HEK293T (cell line): ENCODE data around the gene CDH4.

Experiments used
- CTCF ChIA-PET: fragments of 350-600 bp; formaldehyde crosslinking; extraction: SDS; loops from one replicate; lab custom pipeline; 2021; ENCODE audit warnings: antibody characterized with exemption, inconsistent platforms; lab: Yijun Ruan, JAX
- POLR2A ChIA-PET: fragments of 350-600 bp; formaldehyde crosslinking; extraction: SDS; loops from one replicate; lab custom pipeline; 2020; ENCODE audit warnings: antibody characterized with exemption, inconsistent platforms; lab: Yijun Ruan, JAX
- DNase-seq: peaks from one replicate; pipeline ENCODE4 v3.0.0; 2012; ENCODE audit warnings: mixed read lengths; ENCODE audit errors: extremely low spot score
- ARNT ChIP-seq: fragments of 450-650 bp; IDR thresholded peaks from 2 replicates; pipeline ENCODE4 v1.6.1; 2017; ENCODE audit warnings: mild to moderate bottlenecking
- BHLHE40 ChIP-seq: fragments of 450-650 bp; IDR thresholded peaks from 2 replicates; pipeline ENCODE4 v1.6.1; 2016; ENCODE audit warnings: mild to moderate bottlenecking, moderate library complexity, borderline replicate concordance
- CTBP1 ChIP-seq: fragments of 450-650 bp; IDR thresholded peaks from 2 replicates; pipeline ENCODE4 v1.6.1; 2016; ENCODE audit warnings: borderline replicate concordance
- ELF4 ChIP-seq: fragments of 450-650 bp; IDR thresholded peaks from 2 replicates; pipeline ENCODE4 v1.6.1; 2017; ENCODE audit warnings: antibody characterized with exemption
- FOXA1 ChIP-seq: fragments of 450-650 bp; IDR thresholded peaks from 2 replicates; pipeline ENCODE4 v1.6.1; 2016; ENCODE audit warnings: mild to moderate bottlenecking
- FOXK2 ChIP-seq: fragments of 450-650 bp; IDR thresholded peaks from 2 replicates; pipeline ENCODE4 v1.6.1; 2016; ENCODE audit warnings: mild to moderate bottlenecking
- FOXM1 ChIP-seq: fragments of 450-650 bp; IDR thresholded peaks from 2 replicates; pipeline ENCODE4 v1.6.1; 2017; ENCODE audit warnings: mild to moderate bottlenecking, borderline replicate concordance
- HDGF ChIP-seq: fragments of 450-650 bp; IDR thresholded peaks from 2 replicates; pipeline ENCODE4 v1.6.1; 2017; ENCODE audit warnings: antibody characterized with exemption, borderline replicate concordance
- L3MBTL2 ChIP-seq: fragments of 450-650 bp; conservative IDR thresholded peaks from 2 replicates; pipeline ENCODE4 v1.6.1; 2016; ENCODE audit warnings: mild to moderate bottlenecking
- LEF1 ChIP-seq: fragments of 450-650 bp; IDR thresholded peaks from 2 replicates; pipeline ENCODE4 v1.6.1; 2017; ENCODE audit warnings: mild to moderate bottlenecking, borderline replicate concordance
- NFRKB ChIP-seq: fragments of 450-650 bp; IDR thresholded peaks from 2 replicates; pipeline ENCODE4 v1.6.1; 2016; ENCODE audit warnings: mild to moderate bottlenecking, moderate library complexity
- PKNOX1 ChIP-seq: fragments of 450-650 bp; IDR thresholded peaks from 2 replicates; pipeline ENCODE4 v1.6.1; 2016
- SP1 ChIP-seq: fragments of 450-650 bp; IDR thresholded peaks from 2 replicates; pipeline ENCODE4 v1.6.1; 2017
- SUZ12 ChIP-seq: fragments of 450-650 bp; IDR thresholded peaks from 2 replicates; pipeline ENCODE4 v1.6.1; 2016; ENCODE audit warnings: mild to moderate bottlenecking
- TARDBP ChIP-seq: fragments of 450-650 bp; IDR thresholded peaks from 2 replicates; pipeline ENCODE4 v1.6.1; 2016
- ZNF384 ChIP-seq: fragments of 450-650 bp; IDR thresholded peaks from 2 replicates; pipeline ENCODE4 v1.6.1; 2016

The CDH4 gene

GRCh38 chr20:61953037-61954021 lies 701.3 kb downstream of the CDH4 start:
- DNase-seq: no peak
- CTCF ChIA-PET: no interaction called here
- POLR2A ChIA-PET: no interaction called here
- TF ChIP-seq LEF1: no peak
- no peak for TF ChIP-seq CTBP1
- no peak for TF ChIP-seq ZNF384
- TF ChIP-seq FOXK2: no peak
- TF ChIP-seq FOXA1: no peak
- no peak for TF ChIP-seq BHLHE40
- TF ChIP-seq L3MBTL2: no peak
- TF ChIP-seq ARNT: no peak
- TF ChIP-seq SP1: no peak
- TF ChIP-seq NFRKB: no peak
- no peak for TF ChIP-seq FOXM1
- no peak for TF ChIP-seq SUZ12

- ChIA-PET POLR2A (no interaction called here), CTCF (no interaction called here)
- no peak for DNase-seq
- no peak for TF ChIP-seq FOXK2
- TF ChIP-seq ELF4: no peak
- TF ChIP-seq FOXM1: no peak
- no peak for TF ChIP-seq FOXA1
- TF ChIP-seq BHLHE40: no peak
- no peak for TF ChIP-seq SP1
- TF ChIP-seq SUZ12: no peak
- TF ChIP-seq NFRKB: no peak
- no peak for TF ChIP-seq ZNF384
- no peak for TF ChIP-seq CTBP1
- TF ChIP-seq TARDBP: no peak
- TF ChIP-seq HDGF: no peak
- TF ChIP-seq LEF1: no peak
- TF ChIP-seq L3MBTL2: no peak
- no peak for TF ChIP-seq PKNOX1
- TF ChIP-seq ARNT: no peak
Measured at GRCh38 chr20:61954276-61955021, 702.4 kb downstream of the CDH4 start.

- ChIA-PET POLR2A (no interaction called here), CTCF (no interaction called here)
- DNase-seq: no peak
- TF ChIP-seq ELF4 (no peak), ARNT (no peak), NFRKB (no peak), L3MBTL2 (no peak), BHLHE40 (no peak), SP1 (no peak), CTBP1 (no peak), HDGF (no peak), PKNOX1 (no peak), TARDBP (no peak), ZNF384 (no peak), FOXK2 (no peak), FOXM1 (no peak), LEF1 (no peak), SUZ12 (no peak)
Measured at GRCh38 chr20:61955668-61956395, 703.8 kb downstream of the CDH4 start.

GRCh38 chr20:61956396-61957342 lies 704.6 kb downstream of the CDH4 start:
- no peak for DNase-seq
- ChIA-PET CTCF (no interaction called here), POLR2A (no interaction called here)
- TF ChIP-seq CTBP1 (no peak), ARNT (peak; percentile 79; the same call in 1 of the 2 replicates), PKNOX1 (peak; percentile 87)
